Amniotic stem cell (primary cell): ENCODE results near the gene CC2D2A.

Experiments
- DNase-seq: peaks from one replicate; lab custom pipeline; 2025; lab: John Stamatoyannopoulos, UW

The CC2D2A gene

DNA sequence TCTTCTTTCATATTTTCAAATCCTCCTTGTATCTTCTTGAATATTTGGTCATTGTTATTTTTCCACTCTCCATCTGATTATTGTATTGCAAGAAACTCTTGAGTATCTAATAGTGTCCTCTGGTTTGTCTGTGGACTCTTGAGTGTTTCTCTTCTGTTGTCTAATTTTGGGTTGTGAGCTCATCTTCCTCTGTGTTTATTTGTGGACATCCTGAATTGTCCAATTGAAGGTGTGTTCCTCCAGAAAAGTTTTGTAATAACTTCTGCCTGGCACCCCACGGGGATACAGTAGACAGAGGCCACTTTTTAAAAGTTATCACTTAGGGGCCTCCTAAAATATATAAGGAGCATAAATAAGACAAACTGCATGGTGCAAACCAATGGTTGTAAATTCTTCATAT lies 3.1 kb upstream of the CC2D2A start:
- no peak for DNase-seq

DNA sequence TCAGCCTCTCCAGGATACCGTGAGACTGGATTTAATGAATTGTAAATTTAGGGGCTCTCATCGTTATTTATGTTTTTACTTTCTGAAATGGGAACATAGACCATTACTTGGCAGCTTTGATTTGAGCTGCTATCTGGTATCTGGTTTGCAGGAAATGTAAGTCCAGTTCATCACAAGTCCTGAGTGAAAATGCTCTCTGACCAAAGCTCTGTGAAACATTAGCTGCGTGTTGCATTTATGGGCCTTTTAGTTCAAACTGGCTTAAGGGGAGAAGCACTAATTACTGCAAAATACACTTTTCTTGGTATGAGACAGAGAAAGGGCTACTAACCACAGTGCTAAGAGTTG lies 420 bp downstream of the CC2D2A start:
- no peak for DNase-seq

GRCh38 chr4:15476396-15476795 lies 6.7 kb downstream of the CC2D2A start:
- no peak for DNase-seq

- no peak for DNase-seq
Measured at GRCh38 chr4:15478724-15479088, 9.0 kb downstream of the CC2D2A start.

DNA sequence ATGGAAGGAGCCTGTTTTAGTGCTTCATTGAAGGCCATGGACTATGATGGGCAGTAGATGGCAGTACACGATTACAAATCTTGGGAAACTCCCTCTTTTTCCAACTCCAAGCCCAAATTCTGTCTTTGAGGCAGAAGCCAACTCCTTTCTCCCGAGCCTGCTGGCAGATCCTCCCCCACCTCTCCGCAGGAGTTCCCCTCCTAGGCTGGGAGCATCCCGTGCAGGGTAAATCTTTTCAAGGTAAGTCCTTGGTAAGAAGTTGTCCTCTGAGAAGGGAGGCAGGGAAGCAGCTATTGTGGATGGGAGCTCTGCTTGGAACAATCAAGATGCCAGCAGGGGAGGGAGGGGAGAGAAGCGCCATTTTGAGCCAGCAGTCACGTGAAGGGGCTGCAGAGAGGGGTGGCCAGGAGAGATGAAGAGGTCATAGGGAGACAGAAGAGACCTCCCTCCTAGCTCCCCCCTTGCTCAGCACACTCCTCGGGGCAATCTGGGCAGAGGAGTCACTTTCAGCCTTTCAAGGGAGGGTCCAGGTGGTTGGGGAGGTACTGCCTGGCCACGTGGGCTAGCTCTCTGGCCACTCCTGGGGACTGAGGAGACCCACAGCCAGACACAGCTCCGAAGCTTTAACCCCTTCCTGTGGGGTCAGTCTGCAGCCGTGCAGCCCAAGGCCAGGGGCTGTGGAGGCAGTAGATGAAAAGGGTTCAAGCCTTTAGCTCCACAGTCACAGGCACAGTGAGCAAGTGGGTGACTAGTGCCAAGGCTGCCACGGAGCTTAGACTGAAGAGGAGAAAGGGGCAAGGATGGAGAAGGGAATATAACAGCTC lies 9.6 kb downstream of the CC2D2A start:
- DNase-seq = peak; percentile 87

GRCh38 chr4:15479913-15480185 lies 10.2 kb downstream of the CC2D2A start:
- no peak for DNase-seq

GRCh38 chr4:15481961-15482745 lies 12.5 kb downstream of the CC2D2A start:
- DNase-seq = no peak

DNA sequence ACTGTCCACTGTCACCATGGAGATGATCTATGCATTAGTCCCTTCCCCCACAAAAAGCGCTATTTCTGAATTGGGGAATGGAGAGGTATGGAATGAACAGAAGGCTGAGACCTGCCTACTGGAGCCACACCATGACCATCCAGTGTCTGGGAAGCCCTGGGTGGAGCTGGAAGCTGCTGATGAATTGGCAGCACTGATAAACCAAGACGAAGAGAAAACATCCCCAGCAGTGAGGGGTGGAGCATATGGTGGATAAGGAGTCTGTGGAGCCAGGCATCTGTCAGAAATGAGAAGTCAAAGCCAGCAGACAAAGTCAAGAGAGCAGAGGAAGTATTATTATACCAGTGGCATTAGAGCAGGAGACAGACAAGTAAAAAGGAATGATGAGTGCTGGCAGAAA lies 13.2 kb downstream of the CC2D2A start:
- DNase-seq = no peak

- DNase-seq = no peak
Measured at GRCh38 chr4:15488136-15488535, 18.5 kb downstream of the CC2D2A start.

DNA sequence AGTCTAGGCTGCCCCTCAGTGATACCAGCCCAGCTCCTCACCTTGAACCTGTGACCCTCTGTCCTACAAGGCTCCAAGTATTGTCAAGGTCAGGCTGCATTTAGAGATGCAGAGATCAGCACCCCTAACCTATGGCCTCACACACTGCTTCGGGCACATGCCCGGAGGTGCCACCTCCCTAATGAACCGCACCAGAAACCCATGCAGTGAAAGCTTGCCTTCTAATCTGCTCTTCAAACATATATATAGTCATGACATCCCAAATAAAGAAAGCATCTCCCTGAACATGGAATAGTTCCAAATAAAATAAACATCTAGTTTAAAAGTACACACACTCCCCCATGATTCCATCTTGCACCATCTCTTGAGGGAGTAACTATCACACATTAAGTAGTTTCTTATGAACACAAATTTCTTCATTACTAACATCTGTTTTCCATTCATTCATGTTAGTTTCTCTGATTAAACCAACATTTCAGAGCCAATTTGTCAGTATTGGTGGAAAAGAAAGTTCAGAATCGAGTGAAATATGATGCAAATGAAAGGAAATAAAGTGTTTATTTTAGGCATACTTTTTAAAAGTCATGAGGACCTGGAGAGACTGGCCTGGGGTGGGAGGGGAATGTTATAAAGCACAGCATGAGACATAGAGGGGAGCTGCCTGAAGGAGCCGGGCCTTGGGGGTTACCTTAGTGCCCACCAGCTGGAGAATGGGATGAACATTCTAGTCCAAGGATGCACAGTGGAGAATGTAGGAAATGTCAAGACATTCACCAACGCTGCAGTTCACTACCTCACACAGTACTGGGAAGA lies 19.2 kb downstream of the CC2D2A start:
- peak; percentile 8 for DNase-seq

GRCh38 chr4:15489551-15489950 lies 19.9 kb downstream of the CC2D2A start:
- DNase-seq = no peak

GRCh38 chr4:15493411-15493810 lies 23.7 kb downstream of the CC2D2A start:
- no peak for DNase-seq

DNA sequence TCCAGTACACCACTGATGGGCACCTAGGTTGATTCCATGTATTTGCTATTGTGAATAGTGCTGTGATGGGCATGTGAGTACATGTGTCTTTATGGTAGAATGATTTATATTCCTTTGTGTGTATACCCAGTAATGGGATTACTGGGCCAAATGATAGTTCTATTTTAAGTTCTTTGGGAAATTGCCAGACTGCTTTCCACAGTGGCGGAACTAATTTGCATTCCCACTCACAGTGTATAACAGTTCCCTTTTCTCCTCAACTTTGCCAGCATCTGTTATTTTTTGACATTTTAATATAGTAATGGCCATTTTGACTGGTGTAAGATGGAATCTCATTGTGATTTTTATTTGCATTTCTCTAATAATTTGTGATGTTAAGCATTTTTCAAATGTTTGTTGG lies 25.9 kb downstream of the CC2D2A start:
- no peak for DNase-seq

DNA sequence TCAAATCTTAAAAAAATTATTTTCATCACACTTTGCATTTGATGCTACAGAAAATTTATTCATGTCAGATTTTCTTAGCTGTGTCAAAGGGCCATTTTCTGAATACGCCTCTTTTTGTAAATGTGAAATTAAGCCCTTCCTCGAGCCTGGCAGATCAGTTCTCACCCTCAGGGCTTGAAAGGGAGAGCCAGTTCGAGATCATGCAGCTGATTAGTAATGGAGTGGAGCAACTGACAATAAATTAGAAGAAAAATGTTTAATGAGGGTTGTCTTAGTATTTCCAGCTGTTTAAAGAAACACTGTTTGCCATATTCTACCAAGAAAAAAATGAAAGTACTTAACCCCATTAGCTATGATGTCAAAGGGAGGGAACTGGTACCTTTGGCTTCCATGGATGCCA lies 28.7 kb downstream of the CC2D2A start:
- no peak for DNase-seq

GRCh38 chr4:15500701-15501100 lies 31.0 kb downstream of the CC2D2A start:
- DNase-seq = no peak

- no peak for DNase-seq
Measured at GRCh38 chr4:15501941-15502340, 32.3 kb downstream of the CC2D2A start.

DNA sequence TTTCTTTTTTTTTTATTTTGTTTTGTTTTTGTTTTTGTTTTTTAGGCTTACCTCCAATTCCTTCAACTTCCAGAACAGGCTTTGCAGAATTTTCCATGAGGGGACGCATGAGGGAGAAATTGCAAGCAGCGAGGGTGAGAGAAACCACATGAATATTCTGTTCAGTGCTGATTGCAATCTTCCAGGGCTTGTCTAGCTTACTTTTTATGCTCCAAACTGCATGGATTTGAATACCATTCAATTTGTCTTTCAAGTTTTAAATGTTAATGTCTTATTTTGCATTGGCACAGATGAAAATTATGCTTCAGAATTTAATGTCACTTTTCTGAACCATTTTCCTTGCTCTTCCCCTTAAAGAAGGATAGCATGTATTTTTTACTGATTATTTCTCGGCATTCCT lies 32.7 kb downstream of the CC2D2A start:
- DNase-seq = no peak

GRCh38 chr4:15504041-15504440 lies 34.4 kb downstream of the CC2D2A start:
- no peak for DNase-seq

DNA sequence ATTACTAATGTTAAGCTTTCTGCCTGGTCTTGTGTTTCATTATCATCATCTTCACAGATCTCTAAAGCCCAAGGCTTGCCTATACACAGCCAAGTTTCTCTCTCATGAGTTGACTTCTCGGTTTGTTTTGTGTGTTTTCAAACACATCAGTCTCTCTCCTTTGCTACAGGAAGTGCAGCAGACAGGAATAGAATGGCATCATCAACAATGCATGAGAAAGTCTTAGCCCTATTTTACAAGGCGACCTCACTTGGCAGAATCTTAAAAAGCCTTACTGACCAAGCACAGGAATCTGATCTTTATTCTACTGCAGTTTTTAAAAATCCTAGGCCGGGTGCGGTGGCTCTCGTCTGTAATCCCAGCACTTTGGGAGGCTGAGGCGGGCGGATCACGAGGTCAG lies 36.8 kb downstream of the CC2D2A start:
- DNase-seq = no peak

GRCh38 chr4:15507679-15508078 lies 38.0 kb downstream of the CC2D2A start:
- DNase-seq = no peak

DNA sequence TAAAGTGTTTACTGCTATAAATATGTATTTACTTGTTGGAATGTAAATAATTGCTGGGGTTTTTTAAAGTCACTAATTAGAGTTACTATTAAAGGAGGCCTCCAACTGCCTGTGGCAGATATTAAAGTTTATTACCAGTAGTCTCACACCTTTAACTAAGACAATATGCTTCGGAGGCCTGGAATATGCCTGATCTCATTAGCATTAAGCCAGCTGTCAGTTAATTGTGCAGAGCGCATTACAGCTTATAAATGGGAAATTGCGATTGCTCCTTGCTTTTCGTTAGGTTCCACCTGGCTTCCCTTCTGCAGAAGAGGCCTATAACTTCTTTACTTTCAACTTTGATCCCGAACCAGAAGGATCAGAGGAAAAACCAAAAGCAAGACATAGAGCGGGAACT lies 41.3 kb downstream of the CC2D2A start:
- no peak for DNase-seq

DNA sequence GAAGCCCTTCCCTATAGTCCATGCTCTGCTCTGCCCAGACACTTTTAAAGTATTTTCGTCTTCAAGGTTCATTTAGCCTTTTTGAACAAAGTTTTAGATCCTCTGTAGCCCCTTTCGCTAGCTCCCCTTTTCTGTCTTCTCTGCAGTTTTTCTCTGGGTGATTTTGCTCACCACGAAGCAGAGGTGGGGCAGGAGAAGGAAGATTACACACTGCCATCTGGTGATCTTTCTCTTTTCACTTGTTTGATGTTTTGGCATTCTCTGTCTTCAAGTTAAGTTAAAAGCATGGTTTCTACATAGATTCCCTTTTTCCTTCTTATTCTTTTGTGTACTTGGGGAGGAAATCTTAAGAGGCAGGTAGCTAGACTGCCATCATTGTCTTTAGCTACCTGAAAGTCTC lies 43.9 kb downstream of the CC2D2A start:
- DNase-seq = no peak

DNA sequence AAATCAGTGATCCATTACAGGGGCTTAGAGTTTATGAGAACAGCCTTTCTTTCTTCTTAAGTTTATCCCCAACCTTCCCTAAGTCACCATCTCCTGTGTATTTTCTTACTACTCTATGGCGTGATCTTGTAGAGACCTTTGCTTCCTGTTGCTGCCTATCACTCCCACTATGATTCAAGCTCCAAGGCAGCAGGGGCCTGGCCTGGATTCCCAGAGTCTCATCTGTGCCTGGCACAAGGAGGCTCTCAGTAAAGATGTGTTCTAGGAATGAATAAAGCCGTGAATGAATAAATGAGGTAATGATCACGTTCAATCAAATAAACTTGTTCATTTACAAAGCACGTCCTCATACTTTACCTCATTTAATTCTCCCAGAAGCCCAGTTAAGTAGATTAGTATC lies 45.4 kb downstream of the CC2D2A start:
- no peak for DNase-seq
